Colonic mucosa (tissue), 4 donors: ENCODE measurements around the gene TENM3. TPM values are rescaled to one million over a fixed set of nuclear protein-coding genes. Genes with fewer than 3 reads are reported as not detected.

Experiments used
- DNase-seq: peaks from one replicate; pipeline ENCODE4 v3.0.0-alpha.2; 2020
- H3K27ac ChIP-seq: fragments of 200-600 bp; one replicate; pipeline ENCODE4 v1.8.0; 2021
- H3K27me3 ChIP-seq: fragments of 200-600 bp; one replicate; pipeline ENCODE4 v1.8.0; 2021
- H3K36me3 ChIP-seq: fragments of 200-600 bp; one replicate; pipeline ENCODE4 v1.8.0; 2021
- H3K4me1 ChIP-seq: fragments of 200-600 bp; one replicate; pipeline ENCODE4 v1.8.0; 2021; ENCODE audit warnings: mild to moderate bottlenecking
- H3K4me3 ChIP-seq: fragments of 200-600 bp; one replicate; pipeline ENCODE4 v1.8.0; 2021
- H3K9ac ChIP-seq, 2 donors: one replicate each; pipeline ENCODE4 v1.7.0; 2013; ENCODE audit warnings: control low read depth in 2 of 2, low read depth in 2 of 2, low read length in 2 of 2
- H3K9me3 ChIP-seq: fragments of 200-600 bp; one replicate; pipeline ENCODE4 v1.8.0; 2021
- CTCF ChIP-seq: fragments of 200-600 bp; IDR thresholded peaks from one replicate; pipeline ENCODE4 v1.8.0; 2022; ENCODE audit warnings: antibody characterized with exemption, mild to moderate bottlenecking
- intact Hi-C: fragments of 100-400 bp; cut with DNase I; formaldehyde crosslinking; loops from one replicate; pipeline ENCODE4 v1.14.1; 2022
- total RNA-seq, 2 donors: library from RNA; stranded (reverse); fragmentation: NEBNext Ultra II Directional in 1 of 2; extraction: Animal tissue kit (Norgen Biotek cat#: 25700) in 1 of 2; gene quantifications; one replicate each; pipeline ENCODE4 v1.2.1, GENCODE V29; 2021
- donor health status: healthy.
- donor health status: DM: no; HTN: no; CAD: no.
- donor health status: DM: no; HTN: no; CAD: no.

TENM3 gene
- total RNA-seq, 2 donors from 2014 or later, result 0.32 to 1.6 TPM

- Histone ChIP-seq H3K36me3 (no peaks in the 10 kb centered on the region), H3K9ac (no peak overlapping the region), H3K4me1 (no peaks in the 10 kb centered on the region), H3K4me3 (no peak overlapping the region), H3K9me3 (no peaks in the 10 kb centered on the region), H3K27me3 (no peaks in the 10 kb centered on the region), H3K27ac (no peak overlapping the region)
- TF ChIP-seq CTCF, result no peak
- no peak for DNase-seq
- intact Hi-C loops, result no loop called here
These were observed 436.3 kb downstream of the TENM3 start for GRCh38 chr4:182679533-182679932.

DNA sequence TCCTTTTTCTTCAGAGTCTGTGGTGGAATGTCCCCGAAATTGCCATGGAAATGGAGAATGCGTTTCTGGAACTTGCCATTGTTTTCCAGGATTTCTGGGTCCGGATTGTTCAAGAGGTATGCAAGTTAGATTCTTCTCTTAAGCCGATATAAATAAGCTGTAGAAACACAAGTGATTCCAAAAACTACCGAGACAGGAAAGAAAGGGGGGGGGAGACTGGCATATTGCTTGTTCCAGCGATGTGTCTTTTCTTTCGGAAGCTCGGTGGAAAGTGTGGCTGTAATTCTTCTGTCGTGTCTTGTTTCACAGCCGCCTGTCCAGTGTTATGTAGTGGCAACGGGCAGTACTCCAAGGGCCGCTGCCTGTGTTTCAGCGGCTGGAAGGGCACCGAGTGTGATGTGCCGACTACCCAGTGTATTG lies 437.0 kb downstream of the TENM3 start:
- Histone ChIP-seq H3K9me3 (no peaks in the 10 kb centered on the region), H3K27me3 (no peaks in the 10 kb centered on the region), H3K9ac (no peak overlapping the region), H3K36me3 (no peaks in the 10 kb centered on the region), H3K4me1 (no peaks in the 10 kb centered on the region), H3K27ac (no peak overlapping the region), H3K4me3 (no peak overlapping the region)
- no peak for DNase-seq
- TF ChIP-seq CTCF, result no peak
- intact Hi-C loops, result no loop called here

DNA sequence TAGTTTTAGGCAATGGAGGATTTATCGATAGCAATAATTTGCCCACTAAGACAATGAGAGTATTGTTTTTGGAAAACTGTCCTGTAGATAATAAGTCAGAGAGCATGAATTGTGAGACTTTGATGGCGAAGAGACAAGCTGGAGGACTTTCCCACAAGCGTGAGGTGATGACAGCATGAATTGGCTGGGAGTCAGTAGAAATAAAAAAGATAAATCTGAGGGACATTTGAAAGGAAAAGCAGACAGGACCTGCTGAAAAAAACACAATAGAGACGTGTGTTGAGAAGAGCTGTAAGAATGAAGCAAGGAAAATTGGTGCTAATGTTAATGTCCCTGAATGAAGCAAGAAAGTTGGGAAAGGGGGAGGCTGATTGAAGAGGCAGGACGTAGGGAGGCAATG lies 440.5 kb downstream of the TENM3 start:
- Histone ChIP-seq H3K4me1 (no peaks in the 10 kb centered on the region), H3K9me3 (no peaks in the 10 kb centered on the region), H3K36me3 (no peaks in the 10 kb centered on the region), H3K27ac (no peak overlapping the region), H3K4me3 (no peak overlapping the region), H3K27me3 (no peaks in the 10 kb centered on the region), H3K9ac (no peak overlapping the region)
- no peak for DNase-seq
- no peak for TF ChIP-seq CTCF
- intact Hi-C loops, result no loop called here

DNA sequence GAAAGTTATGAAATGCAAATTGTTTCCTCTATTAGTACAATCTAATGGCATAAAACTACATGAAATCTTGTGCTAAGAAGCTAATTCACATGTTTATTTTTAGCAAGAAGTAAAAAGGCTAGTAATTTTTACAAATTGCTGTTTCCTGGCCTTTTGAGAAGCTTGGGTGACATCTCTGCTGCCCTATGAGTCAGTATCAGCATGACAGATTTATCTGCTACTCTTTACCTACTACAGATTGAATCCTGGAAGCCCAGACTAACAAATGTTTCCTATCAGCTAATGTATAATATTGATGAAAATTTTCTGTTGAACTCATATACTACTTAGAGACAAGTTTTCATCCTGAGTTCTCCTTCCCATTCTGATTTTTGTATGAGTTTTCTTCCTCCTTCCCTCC lies 441.6 kb downstream of the TENM3 start:
- no peaks in the 10 kb centered on the region for H3K4me1 ChIP-seq
- H3K9me3 ChIP-seq, result no peaks in the 10 kb centered on the region
- H3K27me3 ChIP-seq, result no peaks in the 10 kb centered on the region
- DNase-seq, result no peak
- no peaks in the 10 kb centered on the region for H3K36me3 ChIP-seq
- H3K4me3 ChIP-seq, result no peak overlapping the region
- intact Hi-C loops, result no loop called here
- no peak for TF ChIP-seq CTCF
- H3K9ac ChIP-seq, result no peak overlapping the region
- H3K27ac ChIP-seq, result no peak overlapping the region

GRCh38 chr4:182688081-182688480 lies 444.9 kb downstream of the TENM3 start:
- no peaks in the 10 kb centered on the region for H3K27me3 ChIP-seq
- H3K9ac ChIP-seq, result no peak overlapping the region
- H3K4me1 ChIP-seq, result no peaks in the 10 kb centered on the region
- intact Hi-C loops, result no loop called here
- H3K9me3 ChIP-seq, result no peaks in the 10 kb centered on the region
- H3K36me3 ChIP-seq, result no peaks in the 10 kb centered on the region
- H3K4me3 ChIP-seq, result no peak overlapping the region
- no peak overlapping the region for H3K27ac ChIP-seq
- no peak for TF ChIP-seq CTCF
- no peak for DNase-seq

GRCh38 chr4:182694551-182694950 lies 451.3 kb downstream of the TENM3 start:
- Histone ChIP-seq H3K4me1 (no peaks in the 10 kb centered on the region), H3K36me3 (no peaks in the 10 kb centered on the region), H3K9me3 (no peaks in the 10 kb centered on the region), H3K9ac (no peak overlapping the region), H3K4me3 (no peak overlapping the region), H3K27me3 (no peaks in the 10 kb centered on the region), H3K27ac (no peak overlapping the region)
- no peak for DNase-seq
- intact Hi-C loops, result no loop called here
- no peak for TF ChIP-seq CTCF
